Neural cell (in vitro differentiated cells): ENCODE measurements around the gene EIF3D. TPM values are rescaled to one million over a fixed set of nuclear protein-coding genes. Genes with fewer than 3 reads are reported as not detected.

ENCODE experiments used
- H2AFZ ChIP-seq: fragments of 200-600, 300-800 bp; sonication (generic), shearing (Covaris generic); 2 replicates; pipeline ENCODE4 v1.6.0; 2014; ENCODE audit warnings: low read depth, mild to moderate bottlenecking, antibody characterized with exemption, low read length, moderate library complexity
- H3F3A ChIP-seq: fragments of 200-600 bp; shearing (Covaris generic); 2 replicates; pipeline ENCODE4 v1.6.1; 2016; ENCODE audit warnings: mild to moderate bottlenecking, moderate library complexity, mixed read lengths, antibody characterized with exemption, low read length; ENCODE audit not compliant: insufficient read depth, poor library complexity, severe bottlenecking
- H3K27ac ChIP-seq: fragments of 200-600, 300-800 bp; sonication (generic), shearing (Covaris generic); 2 replicates; pipeline ENCODE4 v1.5.1; 2014; ENCODE audit warnings: mild to moderate bottlenecking, low read length, moderate library complexity
- H3K27me3 ChIP-seq: fragments of 300-800, 200-600 bp; sonication (generic), shearing (Covaris generic); 2 replicates; pipeline ENCODE4 v1.6.0; 2014; ENCODE audit warnings: mild to moderate bottlenecking, low read depth, low read length, moderate library complexity; ENCODE audit not compliant: insufficient read depth
- H3K36me3 ChIP-seq: fragments of 300-800, 200-600 bp; sonication (generic), shearing (Covaris generic); 2 replicates; pipeline ENCODE4 v1.5.1; 2014; ENCODE audit warnings: mild to moderate bottlenecking, antibody characterized with exemption, low read length, moderate library complexity; ENCODE audit not compliant: insufficient read depth
- H3K4me2 ChIP-seq: fragments of 300-800, 200-600 bp; sonication (generic), shearing (Covaris generic); 2 replicates; pipeline ENCODE4 v1.6.0; 2014; ENCODE audit warnings: mild to moderate bottlenecking, low read length
- H3K4me3 ChIP-seq: fragments of 300-800, 200-600 bp; sonication (generic), shearing (Covaris generic); 2 replicates; pipeline ENCODE4 v1.5.1; 2014; ENCODE audit warnings: mild to moderate bottlenecking, low read length, moderate library complexity
- H3K79me2 ChIP-seq: fragments of 200-600 bp; shearing (Covaris generic); replicated peaks from 2 replicates; pipeline ENCODE4 v1.6.0; 2014; ENCODE audit warnings: mild to moderate bottlenecking, low read length, moderate library complexity; ENCODE audit not compliant: insufficient read depth
- H3K9ac ChIP-seq: fragments of 300-800, 200-600 bp; sonication (generic), shearing (Covaris generic); 2 replicates; pipeline ENCODE4 v1.6.1; 2016; ENCODE audit warnings: mild to moderate bottlenecking, low read length, mixed read lengths
- H3K9me2 ChIP-seq: fragments of 200-600 bp; shearing (Covaris generic); 2 replicates; pipeline ENCODE4 v1.6.1; 2016; ENCODE audit warnings: mild to moderate bottlenecking, low read length, mixed read lengths; ENCODE audit not compliant: insufficient read depth
- H3K9me3 ChIP-seq: fragments of 200-600, 300-800 bp; sonication (generic), shearing (Covaris generic); 2 replicates; pipeline ENCODE4 v1.6.1; 2016; ENCODE audit warnings: mild to moderate bottlenecking, mixed run types, low read length, moderate library complexity, mixed read lengths
- H4K20me1 ChIP-seq: fragments of 200-600 bp; shearing (Covaris generic); 2 replicates; pipeline ENCODE4 v1.6.1; 2016; ENCODE audit warnings: mild to moderate bottlenecking, mixed run types; ENCODE audit not compliant: insufficient read depth
- EP300 ChIP-seq: fragments of 450-650 bp; conservative IDR thresholded peaks from 2 replicates; pipeline ENCODE4 v1.6.1; 2014; ENCODE audit warnings: antibody characterized with exemption, mild to moderate bottlenecking, moderate library complexity; ENCODE audit not compliant: poor library complexity, severe bottlenecking
- EZH2 ChIP-seq: fragments of 200-600, 300-800 bp; shearing (Covaris generic), sonication (generic); IDR thresholded peaks from 2 replicates; pipeline ENCODE4 v1.6.1; 2014; ENCODE audit warnings: antibody characterized with exemption, low read length, borderline replicate concordance, mild to moderate bottlenecking; ENCODE audit not compliant: insufficient read depth, poor library complexity, severe bottlenecking
- MXI1 ChIP-seq: fragments of 450-650 bp; conservative IDR thresholded peaks from 2 replicates; pipeline ENCODE4 v1.6.1; 2014; ENCODE audit warnings: antibody characterized with exemption, mild to moderate bottlenecking; ENCODE audit not compliant: poor library complexity, severe bottlenecking
- POLR2AphosphoS5 ChIP-seq: IDR thresholded peaks from 2 replicates; pipeline ENCODE4 v1.6.1; 2012
- RAD21 ChIP-seq: fragments of 450-650 bp; conservative IDR thresholded peaks from 2 replicates; pipeline ENCODE4 v1.6.1; 2014; ENCODE audit warnings: antibody characterized with exemption, mild to moderate bottlenecking, moderate library complexity
- REST ChIP-seq: IDR thresholded peaks from 2 replicates; pipeline ENCODE4 v1.6.1; 2012; ENCODE audit warnings: borderline replicate concordance
- SMC3 ChIP-seq: fragments of 450-650 bp; conservative IDR thresholded peaks from 2 replicates; pipeline ENCODE4 v1.6.1; 2014; ENCODE audit warnings: antibody characterized with exemption, mild to moderate bottlenecking, moderate library complexity; ENCODE audit not compliant: poor library complexity
- TAF1 ChIP-seq: IDR thresholded peaks from 2 replicates; pipeline ENCODE4 v1.6.1; 2012; ENCODE audit warnings: low read depth
- polyA plus RNA-seq: library from polyadenylated mRNA; depleted of rRNA; stranded (reverse); fragments of >200 nt; gene quantifications from 2 replicates; pipeline ENCODE4 v1.2.3, GENCODE V29; 2014
- TF ChIP-seq, protein P1 (sequence below): fragments of 450-650 bp; IDR thresholded peaks from 2 replicates; pipeline ENCODE4 v1.5.1; 2014; ENCODE audit warnings: antibody characterized with exemption, mild to moderate bottlenecking, moderate library complexity; ENCODE audit not compliant: poor library complexity, severe bottlenecking

The EIF3D gene
- polyA plus RNA-seq, 1 donor from 2014 or later = 133 TPM

GRCh38 chr22:36514766-36515165 lies 14.2 kb downstream of the EIF3D start:
- no peaks in the 10 kb centered on the region for H3K79me2 ChIP-seq
- H3F3A ChIP-seq = no peaks in the 10 kb centered on the region
- no peak overlapping the region for H3K4me3 ChIP-seq
- no peak overlapping the region for H3K9ac ChIP-seq
- H3K9me3 ChIP-seq = no peaks in the 10 kb centered on the region
- no peaks in the 10 kb centered on the region for H3K27me3 ChIP-seq
- H3K9me2 ChIP-seq = no peaks in the 10 kb centered on the region
- no peaks in the 10 kb centered on the region for H4K20me1 ChIP-seq
- no peak overlapping the region for H2AFZ ChIP-seq
- H3K27ac ChIP-seq = no peak overlapping the region
- TF ChIP-seq TAF1 (no peak), MXI1 (no peak), SMC3 (no peak), POLR2AphosphoS5 (no peak), REST (no peak), EZH2 (no peak), EP300 (no peak), RAD21 (no peak)
- TF ChIP-seq, protein P1, sequence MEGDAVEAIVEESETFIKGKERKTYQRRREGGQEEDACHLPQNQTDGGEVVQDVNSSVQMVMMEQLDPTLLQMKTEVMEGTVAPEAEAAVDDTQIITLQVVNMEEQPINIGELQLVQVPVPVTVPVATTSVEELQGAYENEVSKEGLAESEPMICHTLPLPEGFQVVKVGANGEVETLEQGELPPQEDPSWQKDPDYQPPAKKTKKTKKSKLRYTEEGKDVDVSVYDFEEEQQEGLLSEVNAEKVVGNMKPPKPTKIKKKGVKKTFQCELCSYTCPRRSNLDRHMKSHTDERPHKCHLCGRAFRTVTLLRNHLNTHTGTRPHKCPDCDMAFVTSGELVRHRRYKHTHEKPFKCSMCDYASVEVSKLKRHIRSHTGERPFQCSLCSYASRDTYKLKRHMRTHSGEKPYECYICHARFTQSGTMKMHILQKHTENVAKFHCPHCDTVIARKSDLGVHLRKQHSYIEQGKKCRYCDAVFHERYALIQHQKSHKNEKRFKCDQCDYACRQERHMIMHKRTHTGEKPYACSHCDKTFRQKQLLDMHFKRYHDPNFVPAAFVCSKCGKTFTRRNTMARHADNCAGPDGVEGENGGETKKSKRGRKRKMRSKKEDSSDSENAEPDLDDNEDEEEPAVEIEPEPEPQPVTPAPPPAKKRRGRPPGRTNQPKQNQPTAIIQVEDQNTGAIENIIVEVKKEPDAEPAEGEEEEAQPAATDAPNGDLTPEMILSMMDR = no peak
- H3K4me2 ChIP-seq = no peak overlapping the region
- peaks cover 4% of the 10 kb centered on the region for H3K36me3 ChIP-seq

DNA sequence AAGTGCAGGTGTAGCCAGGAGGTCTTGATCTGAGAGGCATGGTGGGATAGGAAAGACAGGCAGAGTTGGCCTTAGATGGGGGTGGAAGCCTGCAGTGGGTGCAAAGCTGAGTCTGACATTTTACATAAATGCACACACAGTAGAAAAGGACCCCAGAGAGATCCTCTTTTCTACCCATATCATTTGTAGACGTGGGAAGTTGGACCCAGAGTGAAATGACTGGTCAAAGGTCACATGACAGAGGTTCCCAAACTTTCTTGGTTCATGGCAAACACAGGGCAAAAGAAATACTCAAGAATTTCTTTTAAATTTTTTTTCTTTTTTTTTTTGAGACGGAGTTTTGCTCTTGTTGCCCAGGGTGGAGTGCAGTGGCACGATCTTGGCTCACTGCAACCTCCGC lies 16.0 kb downstream of the EIF3D start:
- H2AFZ ChIP-seq = no peak overlapping the region
- no peak overlapping the region for H3K4me2 ChIP-seq
- no peaks in the 10 kb centered on the region for H3K9me3 ChIP-seq
- no peaks in the 10 kb centered on the region for H3F3A ChIP-seq
- no peak overlapping the region for H3K4me3 ChIP-seq
- no peaks in the 10 kb centered on the region for H3K9me2 ChIP-seq
- TF ChIP-seq TAF1 (no peak), POLR2AphosphoS5 (no peak), SMC3 (no peak), RAD21 (no peak)
- no peak overlapping the region for H3K9ac ChIP-seq
- no peak overlapping the region for H3K27ac ChIP-seq
- no peaks in the 10 kb centered on the region for H3K79me2 ChIP-seq
- H3K36me3 ChIP-seq = peaks cover 4% of the 10 kb centered on the region
- H4K20me1 ChIP-seq = no peaks in the 10 kb centered on the region
- H3K27me3 ChIP-seq = no peaks in the 10 kb centered on the region

DNA sequence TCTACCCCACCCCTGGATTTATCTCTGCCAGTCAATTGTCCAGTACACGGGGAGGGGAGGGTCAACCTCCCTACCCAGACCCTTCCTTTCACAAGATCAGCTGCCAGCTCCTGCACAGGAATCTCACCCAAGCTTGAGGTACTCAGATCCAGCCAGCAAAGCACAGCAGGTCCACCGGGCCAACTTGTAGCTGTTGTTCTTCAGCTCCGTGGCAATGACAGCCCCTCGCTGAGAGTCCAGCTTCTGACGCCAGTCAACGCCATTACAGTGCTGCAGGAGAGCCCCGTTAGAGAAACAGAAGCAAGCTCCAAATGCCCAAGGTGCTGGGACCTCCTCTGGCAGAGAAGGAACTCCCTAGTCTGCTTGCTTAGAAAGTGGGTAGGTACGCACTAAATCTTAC lies 16.6 kb downstream of the EIF3D start:
- Histone ChIP-seq H3K27me3 (no peaks in the 10 kb centered on the region), H3K36me3 (peaks cover 4% of the 10 kb centered on the region), H3K9ac (no peak overlapping the region), H2AFZ (no peak overlapping the region), H3K9me2 (no peaks in the 10 kb centered on the region), H3K27ac (no peak overlapping the region), H4K20me1 (no peaks in the 10 kb centered on the region), H3K9me3 (no peaks in the 10 kb centered on the region), H3K4me3 (no peak overlapping the region), H3K4me2 (no peak overlapping the region), H3F3A (no peaks in the 10 kb centered on the region), H3K79me2 (no peaks in the 10 kb centered on the region)
- no peak for TF ChIP-seq MXI1
